ENCODE data around the gene PCARE.

The PCARE gene

GRCh38 chr2:29062371-29062770, 12.0 kb downstream of the PCARE start:
- DNase-seq, result no peak

GRCh38 chr2:29061616-29062015, 12.7 kb downstream of the PCARE start:
- no peak for DNase-seq

- DNase-seq, result no peak
Observed at GRCh38 chr2:29061176-29061575, 13.1 kb downstream of the PCARE start.

GRCh38 chr2:29060441-29060840, 13.9 kb downstream of the PCARE start:
- DNase-seq, result no peak

DNA sequence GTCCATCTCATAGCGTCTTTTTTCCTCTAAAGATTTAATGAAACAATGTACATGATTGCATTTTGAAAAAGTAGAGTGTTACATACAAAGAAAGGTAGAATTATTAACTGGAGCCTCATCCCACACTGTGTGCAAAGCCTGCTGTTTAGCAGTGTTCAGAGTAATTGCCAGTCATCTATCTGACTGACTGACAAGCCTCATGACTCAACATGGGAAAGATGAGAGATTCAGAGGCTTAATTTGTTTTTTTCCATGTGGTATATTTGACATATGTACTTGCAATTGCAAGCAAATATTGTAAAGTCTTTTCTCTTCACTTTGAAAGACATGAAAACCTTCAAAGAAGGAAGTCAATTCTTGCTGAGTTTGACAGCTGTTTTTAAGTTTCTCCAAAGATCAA, 14.7 kb downstream of the PCARE start:
- DNase-seq, result no peak

DNA sequence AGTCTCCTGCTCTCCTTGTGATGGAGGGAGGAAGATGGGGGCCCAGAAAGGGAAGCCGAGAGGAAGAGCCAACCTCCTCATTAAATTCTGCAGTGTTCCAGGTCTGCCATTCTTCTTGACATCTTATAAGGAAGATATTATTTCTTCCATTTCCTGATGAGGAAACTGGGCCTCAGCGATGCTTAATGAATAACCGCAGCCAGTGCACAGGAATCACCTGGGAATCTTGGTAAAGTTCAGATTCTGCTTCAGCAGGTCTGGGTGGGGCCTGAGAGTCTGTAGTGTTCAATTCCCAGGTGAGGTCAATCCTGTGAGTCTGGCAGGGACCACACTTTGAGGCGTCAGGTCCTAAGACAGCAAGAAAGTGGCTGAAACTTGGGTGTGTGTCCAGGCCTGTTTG, 17.3 kb downstream of the PCARE start:
- no peak for DNase-seq

GRCh38 chr2:29056452-29056851, 17.9 kb downstream of the PCARE start:
- no peak for DNase-seq

- DNase-seq, result no peak
Observed at GRCh38 chr2:29055601-29056000, 18.7 kb downstream of the PCARE start.

DNA sequence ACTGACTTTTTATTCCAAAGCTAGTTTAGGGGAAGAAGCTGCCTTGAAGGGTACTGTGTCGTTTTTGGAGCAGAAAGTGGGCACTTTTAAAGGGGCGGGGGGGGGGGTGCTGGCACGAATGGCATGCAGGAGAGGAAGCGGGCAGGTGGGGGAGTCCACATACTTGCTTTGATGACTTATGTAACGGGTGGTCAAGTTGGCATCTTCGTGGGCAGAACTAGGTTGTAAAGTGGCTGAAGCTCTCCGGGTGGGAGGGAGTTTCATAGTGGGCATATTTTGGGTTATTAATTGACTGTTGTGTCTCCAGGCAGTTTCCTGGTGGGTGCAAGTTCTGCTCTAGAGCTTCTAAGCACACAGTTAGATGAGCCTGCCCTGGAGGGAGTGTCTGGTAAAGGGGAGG, 19.9 kb downstream of the PCARE start:
- DNase-seq, result no peak

- no peak for DNase-seq
Observed at GRCh38 chr2:29053670-29054400, 20.5 kb downstream of the PCARE start.

DNA sequence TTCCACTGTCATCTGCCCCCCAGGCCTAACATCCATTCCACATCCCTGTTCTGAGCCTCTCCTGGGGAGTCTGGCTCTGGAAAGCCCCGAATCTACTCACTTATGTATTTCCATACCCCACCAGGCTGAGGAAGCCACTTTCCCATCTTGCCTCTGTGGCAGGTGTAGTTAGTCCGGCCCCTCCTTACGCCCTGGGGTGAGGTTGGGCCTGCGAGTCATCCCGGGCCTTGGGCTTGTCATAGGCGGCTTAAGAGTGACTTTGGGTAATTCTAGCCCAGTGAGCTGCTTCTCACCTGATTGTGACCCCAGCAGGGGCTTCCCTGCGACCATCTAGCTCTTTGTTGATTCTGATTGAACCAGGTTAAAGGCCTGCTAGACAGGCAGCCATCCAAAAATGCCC, 21.1 kb downstream of the PCARE start:
- no peak for DNase-seq

DNA sequence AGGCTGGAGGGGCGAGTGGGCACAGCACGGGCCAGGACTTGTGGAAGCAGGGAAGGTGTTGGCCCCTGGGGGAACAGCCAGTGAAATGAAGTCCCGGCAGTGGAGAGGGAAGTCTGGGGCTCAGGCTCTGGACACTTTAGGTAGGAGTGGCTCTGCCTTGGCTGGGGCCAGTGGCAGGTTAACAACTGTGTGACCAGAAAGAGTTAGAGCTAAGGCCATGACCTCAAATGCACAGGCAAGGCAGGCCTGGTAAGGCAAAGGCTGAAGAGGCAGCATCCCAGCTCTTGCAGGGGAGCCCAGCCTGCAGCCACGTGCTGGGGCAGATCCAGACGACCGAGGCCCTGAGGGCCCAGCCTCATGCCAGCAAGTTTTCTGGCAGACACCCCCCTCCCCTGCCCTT, 21.5 kb downstream of the PCARE start:
- no peak for DNase-seq

GRCh38 chr2:29051730-29052129, 22.6 kb downstream of the PCARE start:
- DNase-seq, result no peak

DNA sequence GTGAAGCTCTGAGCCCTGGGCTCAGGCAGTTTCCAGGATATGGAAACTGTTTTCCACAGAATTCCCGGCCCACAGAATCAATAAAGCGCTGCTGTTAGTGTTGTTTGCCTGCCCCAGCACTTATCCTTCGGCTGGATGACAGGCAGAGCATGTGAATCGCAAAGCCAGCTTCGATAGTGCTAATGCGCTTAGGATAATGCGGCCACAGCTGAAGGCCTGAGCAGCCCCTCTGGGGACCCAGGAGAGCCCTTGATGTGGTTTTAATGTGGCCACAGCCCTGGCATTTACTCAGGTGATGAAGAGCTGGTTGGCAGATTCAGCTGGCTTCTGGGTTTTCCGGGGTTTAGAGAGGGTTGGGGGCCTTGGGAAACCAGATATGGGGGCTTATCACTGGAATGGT, 23.7 kb downstream of the PCARE start:
- DNase-seq, result no peak

DNA sequence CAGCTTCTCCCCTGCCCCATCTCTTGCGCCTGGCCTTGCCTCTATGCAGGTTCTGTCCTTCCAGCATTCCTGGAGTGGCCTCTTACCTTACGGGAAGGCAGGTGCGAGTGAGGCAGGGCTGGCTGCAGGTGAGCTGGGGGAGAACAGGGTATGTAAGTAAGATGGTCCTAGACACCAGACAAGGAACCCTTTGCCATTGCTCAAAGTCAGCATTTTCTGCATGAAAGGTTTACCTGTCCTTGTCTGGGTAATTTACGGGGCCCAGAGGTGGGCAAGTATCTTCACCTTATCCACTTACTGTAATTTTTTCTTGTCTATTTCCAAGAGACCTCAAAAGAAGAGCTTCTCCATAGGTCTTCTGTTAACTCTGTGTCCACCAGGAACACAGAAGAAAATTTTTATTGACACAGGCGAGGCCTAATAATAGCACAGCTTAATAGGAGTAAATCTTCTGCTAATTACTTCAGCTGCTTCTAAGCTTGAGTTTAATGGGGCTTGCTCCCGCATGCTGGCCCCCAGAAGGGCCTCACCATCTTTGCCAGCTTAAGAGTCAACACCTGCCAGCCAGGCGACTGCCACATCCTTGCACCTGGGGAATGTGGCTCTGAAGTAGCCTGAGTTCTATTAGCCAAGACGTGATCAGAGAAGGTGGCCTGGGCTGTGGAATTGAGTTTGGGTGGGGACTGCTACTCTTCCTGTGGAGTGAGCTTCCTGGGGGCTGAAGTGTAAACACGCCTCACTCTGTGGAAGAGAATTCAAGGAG, 27.1 kb downstream of the PCARE start:
- no peak for DNase-seq

GRCh38 chr2:29046321-29046720, 28.0 kb downstream of the PCARE start:
- DNase-seq, result no peak

DNA sequence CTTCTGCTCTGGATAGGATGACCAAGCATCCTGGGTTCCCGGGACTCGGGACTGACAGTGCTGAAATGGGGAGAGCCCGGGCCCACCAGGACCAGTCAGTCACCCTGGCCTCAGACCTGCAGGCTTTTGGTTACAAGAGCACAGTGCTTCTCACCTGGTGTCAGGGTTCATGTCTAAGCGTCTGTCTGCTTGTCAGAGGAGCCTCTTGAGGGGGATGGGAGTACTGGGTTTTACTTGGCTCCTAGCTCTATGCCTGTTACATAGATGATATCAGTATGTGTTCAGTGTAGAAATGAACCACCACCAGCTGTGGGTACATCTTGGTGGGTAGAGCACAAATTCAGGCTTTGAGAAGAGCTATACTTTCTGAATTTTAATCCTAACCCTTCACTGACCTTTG, 29.9 kb downstream of the PCARE start:
- DNase-seq, result no peak

GRCh38 chr2:29042561-29043075, 31.7 kb downstream of the PCARE start:
- DNase-seq, result no peak

GRCh38 chr2:29041161-29041660, 33.1 kb downstream of the PCARE start:
- no peak for DNase-seq

- no peak for DNase-seq
Observed at GRCh38 chr2:29040552-29040951, 33.8 kb downstream of the PCARE start.

DNA sequence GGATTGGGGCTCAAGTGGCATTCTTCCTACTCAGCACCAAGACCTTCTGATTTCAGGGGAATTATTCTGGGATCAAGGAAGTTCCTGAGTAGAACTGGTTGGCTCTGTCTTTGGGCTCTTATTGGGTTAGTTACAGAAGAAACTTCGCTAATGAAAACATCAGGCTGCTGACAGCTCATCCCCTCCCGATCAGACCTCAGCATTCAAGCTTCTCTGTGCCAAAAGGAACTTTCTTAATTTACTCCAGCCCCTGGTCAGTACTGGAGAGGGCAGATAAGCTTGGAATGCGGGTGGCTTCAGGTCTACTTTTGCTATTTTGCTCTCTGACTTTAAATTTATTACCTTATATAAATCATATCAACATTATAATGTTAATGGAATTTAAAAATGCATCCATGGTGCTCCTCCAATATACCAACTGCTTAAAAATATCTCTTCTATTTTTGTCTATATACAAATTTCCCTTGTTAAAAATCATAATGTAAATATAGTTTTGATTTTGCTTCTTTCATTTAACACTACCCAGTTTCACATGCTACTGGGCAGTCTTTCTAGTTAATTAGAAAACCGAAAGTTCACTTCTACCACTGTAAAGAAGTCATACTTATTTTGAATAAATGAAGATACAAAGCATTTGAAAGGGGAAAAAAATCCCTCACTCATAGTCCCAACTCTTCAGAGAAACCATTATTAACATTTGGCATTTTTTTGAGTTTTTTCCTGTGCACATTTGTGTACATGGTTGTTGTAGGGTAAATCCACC, 34.4 kb downstream of the PCARE start:
- no peak for DNase-seq

- DNase-seq, result no peak
Observed at GRCh38 chr2:29035016-29035745, 39.1 kb downstream of the PCARE start.

- no peak for DNase-seq
Observed at GRCh38 chr2:29033656-29034055, 40.7 kb downstream of the PCARE start.

Measured in CD4-positive, alpha-beta T cell treated with Interleukin-1 beta for 1 hour (primary cell).